ENCODE measurements around the gene EPHB3.

EPHB3 gene

DNA sequence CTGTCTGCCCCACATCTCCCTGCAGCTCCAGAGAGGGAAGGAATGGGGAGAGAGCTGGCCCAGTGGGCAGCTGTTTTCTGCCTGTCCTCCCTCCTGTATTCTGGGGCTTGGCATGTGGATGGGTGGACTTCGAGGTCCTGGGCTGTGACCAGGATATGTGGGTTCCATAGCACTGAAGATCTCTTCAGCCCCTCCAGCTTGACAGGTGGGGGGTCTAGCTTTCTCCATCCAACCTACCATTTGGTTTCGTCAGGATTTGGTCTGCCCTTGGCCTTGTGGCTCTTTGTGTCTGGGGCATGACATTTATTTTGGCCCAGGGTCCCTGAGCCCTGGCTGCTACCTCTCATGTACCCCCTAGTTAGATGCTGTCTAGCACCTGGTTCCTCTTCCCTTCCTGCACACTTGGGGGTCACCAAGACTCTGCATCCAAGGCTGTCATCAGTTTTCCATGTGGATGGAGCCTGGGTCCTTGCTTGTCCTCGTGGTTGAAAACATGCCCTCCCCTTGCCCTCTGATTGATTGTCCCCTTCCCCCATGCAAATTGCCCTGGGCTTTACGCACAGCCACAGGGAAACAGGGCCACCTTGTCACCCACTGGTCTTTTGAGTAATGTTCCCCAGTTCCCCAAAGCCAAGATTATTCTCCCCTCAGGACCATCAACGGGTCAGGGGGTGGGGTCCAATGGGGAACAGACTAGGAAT is 3.2 kb downstream of the EPHB3 start:
- no peak for DNase-seq (ENCODE audit: low spot score)

DNA sequence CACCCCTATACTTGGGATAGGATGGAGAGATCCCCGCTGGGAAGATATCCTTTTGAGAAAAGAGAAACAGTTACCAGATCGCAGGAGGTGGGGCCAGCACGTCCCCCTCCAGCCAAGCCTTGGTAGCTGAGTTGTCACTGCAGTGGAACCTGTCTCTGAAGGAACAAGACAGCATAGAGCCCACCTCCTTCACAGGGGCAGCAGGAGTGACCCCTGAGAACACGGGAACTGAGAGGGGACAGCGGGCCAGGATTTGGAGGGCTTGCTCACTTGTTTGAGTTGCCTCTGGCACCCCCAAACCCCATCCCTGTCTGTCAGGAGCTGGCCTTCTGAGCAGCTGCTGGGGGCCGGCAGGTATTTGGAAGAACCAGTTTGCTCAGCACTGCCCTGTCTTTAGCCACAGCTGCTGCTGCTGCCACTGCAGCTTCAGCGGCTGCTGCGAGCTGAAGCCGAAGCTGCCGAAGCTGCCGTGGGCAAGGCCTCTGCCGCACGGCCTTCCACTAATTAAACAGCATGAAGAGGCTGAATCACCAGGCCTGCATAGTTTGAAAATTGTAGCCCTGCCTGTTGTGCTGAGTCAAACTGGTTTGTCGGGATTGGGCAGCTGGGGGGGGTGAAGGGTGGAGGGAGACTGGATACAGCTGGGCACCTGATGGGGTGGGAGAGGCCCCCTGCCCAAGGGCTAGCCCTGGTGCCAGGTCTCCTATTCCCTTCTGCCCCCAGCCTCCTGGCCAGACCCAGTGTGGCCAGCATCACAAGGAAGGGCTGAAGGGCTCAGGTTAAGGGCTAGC is 4.0 kb downstream of the EPHB3 start:
- no peak for DNase-seq (ENCODE audit: low spot score)

DNA sequence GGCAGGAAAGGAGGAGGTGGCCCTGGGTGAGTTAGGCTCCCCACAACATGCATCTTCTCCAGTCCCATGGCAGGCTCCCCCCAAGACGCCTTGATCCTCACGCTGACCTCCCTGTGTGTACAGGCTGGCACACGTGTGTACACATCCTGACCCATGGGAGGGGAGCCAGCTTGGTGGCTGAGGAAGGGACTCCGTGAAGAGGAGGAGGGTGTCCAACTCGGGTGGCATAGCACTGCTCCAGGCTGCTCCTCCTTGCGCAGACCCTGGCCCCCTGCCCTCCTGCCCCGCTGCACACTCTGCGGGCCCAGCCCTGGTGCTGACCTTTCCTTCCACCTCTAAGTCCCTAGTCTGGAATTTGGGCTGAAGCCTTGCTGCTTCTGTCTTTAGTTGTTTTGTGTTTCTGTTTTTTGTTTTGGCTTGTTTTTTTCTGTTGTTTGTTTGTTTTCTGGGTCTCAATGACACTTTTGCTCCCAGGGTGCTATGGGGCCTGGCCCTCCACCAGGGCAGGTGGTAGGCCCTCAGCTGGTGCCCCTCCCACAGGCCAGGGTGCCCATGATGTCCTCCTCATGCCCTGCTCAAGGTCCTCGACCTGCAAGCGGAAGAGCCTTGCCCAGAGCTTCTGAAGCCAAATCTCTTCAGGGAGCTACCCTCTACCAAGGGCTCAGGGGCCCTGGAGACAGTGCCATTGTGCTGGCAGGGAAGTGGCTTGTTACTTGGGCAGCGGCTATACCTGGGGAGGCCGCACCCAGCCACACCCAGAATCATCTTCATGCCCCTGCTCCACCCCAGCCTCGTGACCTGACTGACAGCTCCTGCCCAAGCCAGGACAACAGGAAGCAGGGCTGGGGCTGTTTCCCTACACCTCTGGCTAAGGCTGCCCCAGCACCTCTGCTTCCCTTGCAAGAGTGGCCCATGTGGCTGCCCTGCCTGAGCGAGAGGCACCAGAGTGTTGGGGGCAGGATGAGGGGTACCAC is 5.1 kb downstream of the EPHB3 start:
- no peak for DNase-seq (ENCODE audit: low spot score)

DNA sequence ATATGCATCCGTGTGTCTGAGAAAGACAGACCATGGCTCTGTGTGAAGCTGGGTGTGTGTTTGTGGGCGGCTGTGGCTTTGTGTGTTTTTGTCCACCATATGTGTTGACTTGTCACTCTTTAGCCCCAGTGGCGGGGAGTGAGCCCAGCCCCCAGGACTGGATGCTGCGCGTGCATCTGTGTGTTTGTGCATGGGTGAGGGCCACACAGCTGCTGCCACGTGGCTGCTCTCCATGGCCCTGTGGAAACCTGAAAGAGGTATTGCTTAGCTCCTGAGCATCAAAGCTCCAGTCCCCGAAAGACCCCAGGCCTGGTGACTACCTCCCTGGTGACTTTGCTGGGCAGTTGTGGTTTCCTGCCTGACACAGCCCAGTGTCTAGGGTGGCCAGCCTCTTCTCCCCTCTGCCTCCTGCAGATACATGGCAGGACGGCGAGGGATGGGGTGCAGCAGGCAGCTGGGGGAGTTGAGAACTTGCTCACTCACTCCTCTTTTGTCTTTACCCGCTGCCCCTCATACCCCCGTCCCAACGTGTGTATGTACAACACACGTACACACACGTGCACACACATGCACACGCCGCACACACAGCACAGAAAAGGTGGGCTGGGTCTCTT is 6.5 kb downstream of the EPHB3 start:
- no peak for DNase-seq (ENCODE audit: low spot score)

DNA sequence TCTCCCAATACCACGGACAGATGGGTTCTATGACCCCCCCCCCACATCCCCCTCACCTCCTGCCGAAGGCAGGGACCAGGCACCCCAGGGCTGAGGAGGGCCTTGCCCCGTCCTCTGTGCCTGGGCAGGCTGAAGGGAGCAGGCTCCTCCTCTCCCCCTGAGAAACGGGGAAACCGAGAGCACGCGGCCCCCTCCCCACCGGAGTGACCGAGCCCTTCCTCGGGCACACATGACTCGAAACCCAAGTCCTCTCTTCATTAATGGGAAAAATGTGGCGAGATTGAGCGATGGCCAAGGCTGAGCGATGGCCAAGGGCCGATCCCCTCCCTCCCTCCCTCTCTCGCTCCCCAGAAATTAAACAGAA is 7.0 kb downstream of the EPHB3 start:
- DNase-seq (ENCODE audit: low spot score), result no peak

DNA sequence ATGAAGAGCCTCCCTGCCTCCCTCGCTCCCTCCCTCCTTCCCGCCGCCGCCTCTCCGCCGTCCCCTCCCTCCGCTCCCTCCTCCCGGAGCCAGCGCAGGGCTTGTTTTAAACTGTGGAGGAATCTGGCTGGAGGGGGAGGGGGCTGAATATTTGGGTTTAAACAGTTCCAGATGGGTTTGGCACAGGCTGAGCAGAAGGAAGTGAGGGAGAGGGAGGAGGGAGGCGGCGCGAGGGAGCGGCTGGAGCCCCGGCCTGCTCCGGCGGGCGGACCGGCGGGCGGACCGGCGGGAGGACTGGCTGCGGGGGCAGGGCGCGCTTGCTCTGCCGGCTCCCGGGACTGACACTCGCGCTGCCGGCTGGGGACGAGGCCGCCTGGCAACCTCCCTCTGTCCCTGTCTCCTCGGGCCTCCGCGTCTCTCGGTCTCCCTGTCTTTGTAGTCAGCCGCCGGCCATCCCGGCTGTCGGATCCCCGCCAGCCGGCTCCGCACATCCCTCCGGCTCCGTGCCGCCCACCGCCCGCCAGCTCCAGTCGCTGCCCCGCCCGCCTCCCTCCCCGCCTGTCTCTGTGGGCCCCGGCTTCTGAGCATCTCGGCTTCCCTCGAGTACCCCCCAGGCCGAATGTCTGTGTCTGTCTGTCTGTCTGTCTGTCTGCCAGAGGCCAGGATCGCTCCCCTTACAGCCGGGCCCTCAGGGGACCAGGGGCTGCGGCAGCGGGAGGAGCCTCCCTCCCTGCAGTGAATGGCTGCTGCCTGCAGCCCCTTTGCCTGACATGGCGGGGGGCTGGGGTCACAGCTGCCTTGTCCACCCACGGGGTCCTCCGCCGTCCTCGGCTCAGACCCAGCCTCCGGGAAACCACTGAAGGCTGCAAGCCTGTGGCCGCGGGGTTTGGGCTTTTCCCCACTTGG is 7.6 kb downstream of the EPHB3 start:
- DNase-seq (ENCODE audit: low spot score), result peak; percentile 30

DNA sequence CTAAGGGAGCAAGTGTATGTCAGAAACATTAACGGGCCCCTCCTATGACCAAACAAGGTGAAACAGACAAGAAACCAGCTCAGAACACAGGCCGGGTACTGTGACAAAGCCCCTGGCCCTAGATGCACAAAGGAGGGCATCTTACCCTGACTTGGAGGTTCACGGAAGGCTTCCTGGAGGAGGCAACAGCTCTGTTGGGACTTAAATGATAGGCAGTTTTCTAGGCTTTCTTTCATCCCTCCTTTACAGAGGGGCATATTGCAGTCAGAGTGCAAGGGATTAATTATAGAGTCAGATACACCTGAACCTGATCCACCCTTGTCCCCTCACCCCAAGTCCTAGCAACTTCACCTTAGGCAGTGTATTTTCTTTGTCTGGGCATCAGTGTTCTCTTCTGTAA is 8.4 kb downstream of the EPHB3 start:
- DNase-seq (ENCODE audit: low spot score), result no peak

DNA sequence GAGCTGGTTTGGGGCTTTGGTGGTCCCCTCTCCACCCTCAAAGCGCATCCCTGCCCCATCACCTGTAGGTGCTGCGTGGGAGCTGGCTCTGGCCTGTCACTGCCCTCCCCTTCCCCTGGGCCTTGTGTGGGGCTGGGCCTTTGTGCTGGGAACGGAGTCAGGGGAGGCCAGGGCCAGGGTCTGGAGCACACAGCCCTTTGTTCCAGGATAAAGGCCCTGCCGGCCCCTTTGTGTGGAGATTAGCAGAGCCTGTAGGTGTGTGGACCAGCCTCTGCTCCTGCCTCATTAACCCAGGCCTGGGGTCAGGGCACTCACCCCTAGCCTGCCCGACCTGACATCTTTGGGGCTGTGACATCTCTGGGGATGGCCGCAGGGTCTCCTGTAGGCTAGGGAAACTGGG is 8.9 kb downstream of the EPHB3 start:
- no peak for DNase-seq (ENCODE audit: low spot score)

DNA sequence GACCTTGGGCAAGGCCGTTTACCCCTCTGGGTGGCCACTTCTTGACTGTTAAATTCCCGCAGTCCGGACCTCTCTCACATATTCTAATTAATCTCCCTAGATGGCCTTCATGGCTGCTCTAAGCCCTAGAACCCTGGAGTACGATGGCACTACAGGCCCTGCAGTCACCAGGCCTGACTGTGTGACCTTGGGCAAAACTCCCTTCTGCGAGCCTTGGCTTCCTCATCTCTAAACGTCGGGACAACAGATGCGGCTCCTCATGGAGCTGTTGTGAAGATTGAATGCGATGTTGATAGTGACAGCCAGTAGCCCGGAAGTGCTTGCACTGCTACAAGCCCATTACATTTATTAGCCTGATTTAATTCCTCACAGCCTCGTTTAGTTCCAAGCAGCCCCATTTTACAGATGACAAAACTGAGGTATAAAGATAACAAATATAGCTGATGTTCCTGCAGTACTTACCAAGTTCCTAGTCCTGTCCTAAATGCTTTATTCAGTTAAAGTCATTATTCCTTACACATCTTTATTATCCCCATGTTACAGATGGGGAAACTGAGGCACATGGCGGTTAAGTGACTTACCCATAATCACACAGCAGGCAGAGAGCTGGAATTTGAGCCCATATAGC is 10.3 kb downstream of the EPHB3 start:
- DNase-seq (ENCODE audit: low spot score), result no peak

DNA sequence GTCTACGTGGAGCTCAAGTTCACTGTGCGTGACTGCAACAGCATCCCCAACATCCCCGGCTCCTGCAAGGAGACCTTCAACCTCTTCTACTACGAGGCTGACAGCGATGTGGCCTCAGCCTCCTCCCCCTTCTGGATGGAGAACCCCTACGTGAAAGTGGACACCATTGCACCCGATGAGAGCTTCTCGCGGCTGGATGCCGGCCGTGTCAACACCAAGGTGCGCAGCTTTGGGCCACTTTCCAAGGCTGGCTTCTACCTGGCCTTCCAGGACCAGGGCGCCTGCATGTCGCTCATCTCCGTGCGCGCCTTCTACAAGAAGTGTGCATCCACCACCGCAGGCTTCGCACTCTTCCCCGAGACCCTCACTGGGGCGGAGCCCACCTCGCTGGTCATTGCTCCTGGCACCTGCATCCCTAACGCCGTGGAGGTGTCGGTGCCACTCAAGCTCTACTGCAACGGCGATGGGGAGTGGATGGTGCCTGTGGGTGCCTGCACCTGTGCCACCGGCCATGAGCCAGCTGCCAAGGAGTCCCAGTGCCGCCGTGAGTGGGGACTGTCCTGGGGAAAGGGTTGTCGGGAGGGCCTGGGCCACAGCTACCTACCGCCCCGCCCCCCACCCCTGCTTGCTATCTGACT is 11.2 kb downstream of the EPHB3 start:
- DNase-seq (ENCODE audit: low spot score), result no peak

DNA sequence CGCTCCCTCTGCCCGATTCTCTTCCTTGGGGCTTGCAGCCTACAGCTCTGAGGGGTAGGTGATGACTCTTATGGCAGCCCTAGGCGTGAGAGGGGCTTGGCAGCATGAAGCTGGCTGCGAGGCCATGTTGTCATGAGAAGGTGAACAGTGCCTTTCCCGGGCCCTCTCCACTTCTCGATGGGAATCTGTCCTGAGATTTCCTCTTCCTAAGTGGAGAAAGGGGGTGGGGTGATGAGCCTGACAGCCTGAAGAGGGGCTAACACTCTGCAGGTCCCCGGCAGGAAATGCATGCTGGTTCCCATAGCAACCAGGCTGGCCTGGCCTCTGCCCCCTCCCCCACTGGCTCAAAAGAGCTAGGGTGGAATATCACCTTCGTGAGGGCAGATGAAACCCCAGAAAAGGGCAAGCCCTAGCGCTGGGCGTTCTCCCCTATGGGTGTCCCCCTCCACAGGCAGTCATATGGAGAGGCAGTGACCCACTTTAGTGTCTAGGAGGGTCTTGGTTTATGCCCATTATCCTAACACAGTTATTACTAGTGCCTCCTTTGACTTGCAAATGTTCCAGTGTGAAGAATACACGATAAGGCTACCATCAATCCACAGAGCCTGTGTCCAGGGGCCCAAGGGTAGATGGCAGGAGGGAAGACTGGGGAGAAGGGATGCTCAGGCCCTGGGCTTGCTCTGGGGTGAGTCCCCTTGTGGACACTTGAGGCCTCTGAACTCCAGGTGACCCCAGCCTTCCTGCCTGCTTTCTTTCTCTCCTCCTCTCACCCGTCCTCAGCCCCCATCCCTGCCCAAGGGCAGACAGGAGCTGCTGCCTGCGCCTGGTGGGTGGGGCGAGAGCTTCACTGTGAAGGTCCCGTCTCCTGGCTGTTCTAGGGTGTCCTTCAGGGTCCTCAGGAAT is 13.2 kb downstream of the EPHB3 start:
- no peak for DNase-seq (ENCODE audit: low spot score)

DNA sequence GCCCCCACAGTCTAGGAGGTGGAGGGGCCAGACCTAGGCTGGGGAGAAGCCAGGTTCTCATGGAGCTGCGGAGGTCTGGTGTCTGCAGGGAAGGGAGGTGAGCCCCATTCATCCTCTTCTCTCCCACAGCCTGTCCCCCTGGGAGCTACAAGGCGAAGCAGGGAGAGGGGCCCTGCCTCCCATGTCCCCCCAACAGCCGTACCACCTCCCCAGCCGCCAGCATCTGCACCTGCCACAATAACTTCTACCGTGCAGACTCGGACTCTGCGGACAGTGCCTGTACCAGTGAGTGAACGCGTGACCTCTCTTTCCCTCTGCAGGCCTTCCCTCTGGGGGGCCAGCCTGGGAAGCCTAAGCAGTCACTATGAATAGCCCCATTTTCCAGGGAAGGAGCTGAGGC is 14.1 kb downstream of the EPHB3 start:
- DNase-seq (ENCODE audit: low spot score), result no peak

DNA sequence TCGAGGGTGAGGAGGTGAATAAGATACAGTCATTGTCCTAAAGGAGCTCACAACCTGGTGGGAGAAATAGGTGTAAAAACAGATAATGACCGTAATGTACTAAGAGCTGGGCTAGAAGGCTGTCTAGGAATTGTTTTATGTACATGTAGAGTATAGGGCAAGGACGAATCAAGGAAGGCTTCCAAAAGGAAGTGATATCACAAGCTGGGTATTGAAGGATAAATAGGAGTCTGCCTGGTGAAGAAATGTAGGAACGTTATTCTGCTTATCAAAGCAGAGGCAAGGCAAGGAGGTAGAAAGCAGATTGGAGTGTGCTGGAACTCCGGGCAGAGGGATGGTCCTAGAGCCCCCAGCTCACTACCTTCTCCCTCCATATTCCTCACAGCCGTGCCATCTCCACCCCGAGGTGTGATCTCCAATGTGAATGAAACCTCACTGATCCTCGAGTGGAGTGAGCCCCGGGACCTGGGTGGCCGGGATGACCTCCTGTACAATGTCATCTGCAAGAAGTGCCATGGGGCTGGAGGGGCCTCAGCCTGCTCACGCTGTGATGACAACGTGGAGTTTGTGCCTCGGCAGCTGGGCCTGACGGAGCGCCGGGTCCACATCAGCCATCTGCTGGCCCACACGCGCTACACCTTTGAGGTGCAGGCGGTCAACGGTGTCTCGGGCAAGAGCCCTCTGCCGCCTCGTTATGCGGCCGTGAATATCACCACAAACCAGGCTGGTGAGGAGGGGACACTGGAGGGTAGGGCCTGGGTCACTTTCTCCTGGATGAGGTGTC is 15.1 kb downstream of the EPHB3 start:
- no peak for DNase-seq (ENCODE audit: low spot score)

DNA sequence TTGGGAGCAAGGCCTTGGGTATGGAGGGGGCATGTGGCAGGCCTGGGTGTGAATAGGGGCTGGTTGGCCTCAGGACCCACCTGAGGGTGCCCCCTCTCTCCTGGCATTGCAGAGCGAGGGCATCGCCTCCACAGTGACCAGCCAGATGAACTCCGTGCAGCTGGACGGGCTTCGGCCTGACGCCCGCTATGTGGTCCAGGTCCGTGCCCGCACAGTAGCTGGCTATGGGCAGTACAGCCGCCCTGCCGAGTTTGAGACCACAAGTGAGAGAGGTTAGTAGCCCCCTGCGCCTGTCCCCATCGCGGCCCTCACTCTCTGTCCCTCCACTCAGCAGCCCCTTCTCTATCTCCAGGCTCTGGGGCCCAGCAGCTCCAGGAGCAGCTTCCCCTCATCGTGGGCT is 16.0 kb downstream of the EPHB3 start:
- DNase-seq (ENCODE audit: low spot score), result no peak

DNA sequence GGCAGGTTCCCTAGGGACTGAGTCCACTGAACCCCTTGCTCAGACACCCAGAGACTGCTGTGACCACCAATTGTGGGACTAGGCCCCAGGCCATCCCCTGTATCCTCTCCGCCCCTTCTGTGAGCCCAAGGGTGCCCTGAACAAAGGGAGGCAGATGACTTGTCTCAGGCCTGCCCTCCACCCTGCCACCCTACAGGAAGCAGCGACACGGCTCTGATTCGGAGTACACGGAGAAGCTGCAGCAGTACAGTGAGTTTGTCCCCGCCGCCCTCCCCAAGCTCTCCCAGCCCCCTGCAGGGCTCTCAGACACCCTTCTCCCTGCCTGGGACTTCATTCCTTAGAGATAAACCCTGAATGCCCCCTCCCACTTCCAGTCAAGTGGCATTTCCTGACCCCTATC is 16.6 kb downstream of the EPHB3 start:
- no peak for DNase-seq (ENCODE audit: low spot score)

DNA sequence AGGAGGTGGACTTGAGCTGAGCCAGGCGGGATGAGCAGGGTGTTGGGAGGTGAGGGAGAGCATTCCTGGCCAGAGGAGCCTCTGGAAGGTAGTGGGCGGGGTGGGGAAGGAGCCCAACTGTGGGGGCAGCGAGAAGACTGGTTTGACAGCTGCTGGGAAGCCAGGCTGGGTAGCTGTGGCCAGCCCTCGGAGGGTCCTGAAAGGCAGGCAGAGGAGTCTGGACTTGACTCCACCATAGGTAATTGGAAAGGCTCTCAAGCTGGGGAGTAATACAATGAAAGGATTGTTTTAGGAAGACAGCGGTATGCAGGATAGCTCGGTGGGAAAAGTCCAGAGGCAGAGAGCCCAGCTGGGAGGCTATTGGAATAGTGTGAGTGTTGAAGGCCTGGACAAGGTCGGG is 17.2 kb downstream of the EPHB3 start:
- DNase-seq (ENCODE audit: low spot score), result no peak

DNA sequence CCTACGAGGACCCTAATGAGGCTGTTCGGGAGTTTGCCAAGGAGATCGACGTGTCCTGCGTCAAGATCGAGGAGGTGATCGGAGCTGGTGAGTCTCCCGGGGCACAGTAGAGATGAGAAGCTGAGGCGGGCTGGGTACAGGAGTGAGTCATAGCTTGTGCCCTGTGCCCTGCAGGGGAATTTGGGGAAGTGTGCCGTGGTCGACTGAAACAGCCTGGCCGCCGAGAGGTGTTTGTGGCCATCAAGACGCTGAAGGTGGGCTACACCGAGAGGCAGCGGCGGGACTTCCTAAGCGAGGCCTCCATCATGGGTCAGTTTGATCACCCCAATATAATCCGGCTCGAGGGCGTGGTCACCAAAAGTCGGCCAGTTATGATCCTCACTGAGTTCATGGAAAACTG is 17.9 kb downstream of the EPHB3 start:
- no peak for DNase-seq (ENCODE audit: low spot score)

DNA sequence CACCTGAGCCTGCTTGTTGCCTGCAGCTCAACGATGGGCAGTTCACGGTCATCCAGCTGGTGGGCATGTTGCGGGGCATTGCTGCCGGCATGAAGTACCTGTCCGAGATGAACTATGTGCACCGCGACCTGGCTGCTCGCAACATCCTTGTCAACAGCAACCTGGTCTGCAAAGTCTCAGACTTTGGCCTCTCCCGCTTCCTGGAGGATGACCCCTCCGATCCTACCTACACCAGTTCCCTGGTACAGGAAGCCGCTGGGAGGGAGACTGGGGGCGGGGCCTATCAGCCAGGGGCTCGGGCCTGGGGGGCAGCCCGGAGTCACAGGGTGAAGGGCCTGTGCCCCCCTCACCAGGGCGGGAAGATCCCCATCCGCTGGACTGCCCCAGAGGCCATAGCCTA is 18.8 kb downstream of the EPHB3 start:
- DNase-seq (ENCODE audit: low spot score), result no peak

Data from kidney capillary endothelial cell (primary cell).